HG03095 (cell line): ENCODE results near the gene GPNMB.
"Not testable (repeated sequence)": the region's sequence is repeated elsewhere in the genome, so short reads cannot be mapped to it uniquely, and the experiment has no call there.

Experiments
- ATAC-seq: cut with Tn5 transposase; IDR thresholded peaks from one replicate; pipeline ENCODE4 v1.9.1; 2021; ENCODE audit warnings: moderate library complexity; ENCODE audit not compliant: unreplicated experiment

GPNMB gene

DNA sequence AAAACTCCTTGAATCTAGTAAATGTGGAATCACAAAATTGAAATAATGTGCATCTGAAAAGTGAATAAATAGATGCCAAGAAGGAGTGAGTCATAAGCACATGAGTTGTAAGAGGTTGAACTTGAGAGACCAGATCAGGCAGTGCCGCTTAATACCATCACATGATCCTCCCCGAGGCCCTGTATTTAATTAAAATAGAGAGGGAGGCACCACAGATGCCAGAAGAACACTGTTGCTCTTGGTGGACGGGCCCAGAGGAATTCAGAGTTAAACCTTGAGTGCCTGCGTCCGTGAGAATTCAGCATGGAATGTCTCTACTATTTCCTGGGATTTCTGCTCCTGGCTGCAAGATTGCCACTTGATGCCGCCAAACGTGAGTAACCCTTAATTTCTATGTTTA lies at the start of gene GPNMB:
Gene GPNMB (plus strand): TSS at position 221 of the 400 bp plus-strand sequence. CDS start 83 bp downstream, at position 304.
- no peak for ATAC-seq

DNA sequence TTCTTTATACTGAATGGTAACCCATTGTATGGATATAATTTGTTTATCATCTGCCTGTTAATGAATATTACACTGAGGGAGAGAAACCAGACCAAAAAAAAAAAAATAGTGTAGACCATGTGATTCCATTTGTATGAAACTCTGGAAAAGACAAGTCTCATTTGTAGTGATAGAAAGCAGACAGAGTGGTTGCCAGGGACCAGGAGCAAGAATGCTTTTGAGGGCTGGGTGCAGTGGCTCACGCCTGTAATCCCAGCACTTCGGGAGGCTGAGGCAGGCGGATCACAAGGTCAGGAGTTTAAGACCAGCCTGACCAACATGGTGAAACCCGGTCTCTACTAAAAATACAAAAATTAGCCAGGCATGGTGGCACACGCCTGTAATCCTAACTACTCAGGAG lies 48.8 kb upstream of the GPNMB start:
- ATAC-seq, result not testable (repeated sequence)

DNA sequence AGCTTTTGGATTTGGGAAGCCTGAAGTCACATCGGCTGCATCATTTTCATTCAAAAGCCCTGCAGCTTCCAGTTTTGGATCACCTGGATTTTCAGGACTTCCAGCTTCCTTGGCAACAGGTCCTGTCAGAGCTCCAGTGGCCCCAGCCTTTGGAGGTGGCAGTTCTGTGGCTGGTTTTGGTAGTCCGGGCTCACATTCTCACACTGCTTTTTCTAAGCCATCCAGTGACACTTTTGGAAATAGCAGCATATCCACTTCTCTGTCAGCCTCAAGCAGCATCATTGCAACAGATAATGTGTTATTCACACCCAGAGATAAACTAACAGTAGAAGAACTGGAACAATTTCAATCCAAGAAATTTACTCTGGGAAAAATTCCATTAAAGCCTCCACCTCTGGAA lies 46.2 kb upstream of the GPNMB start:
- ATAC-seq, result no peak

DNA sequence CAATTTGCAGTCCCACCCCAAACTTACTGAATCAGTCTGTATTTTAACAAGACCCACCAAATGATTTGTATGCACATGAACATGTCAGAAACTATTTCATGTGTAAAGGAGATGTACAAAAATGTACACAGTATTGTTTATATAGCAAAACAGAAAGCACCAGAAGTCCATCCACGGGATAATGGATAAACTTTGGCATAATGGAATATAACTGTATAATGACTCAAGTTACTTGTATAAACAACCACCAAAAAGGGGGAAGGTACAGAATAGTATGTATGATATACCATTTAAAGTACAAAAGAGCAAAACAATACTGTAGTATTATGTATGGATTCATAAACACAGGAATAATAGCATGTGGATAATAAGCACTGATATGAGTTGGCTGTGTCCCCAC lies 42.3 kb upstream of the GPNMB start:
- ATAC-seq, result no peak

DNA sequence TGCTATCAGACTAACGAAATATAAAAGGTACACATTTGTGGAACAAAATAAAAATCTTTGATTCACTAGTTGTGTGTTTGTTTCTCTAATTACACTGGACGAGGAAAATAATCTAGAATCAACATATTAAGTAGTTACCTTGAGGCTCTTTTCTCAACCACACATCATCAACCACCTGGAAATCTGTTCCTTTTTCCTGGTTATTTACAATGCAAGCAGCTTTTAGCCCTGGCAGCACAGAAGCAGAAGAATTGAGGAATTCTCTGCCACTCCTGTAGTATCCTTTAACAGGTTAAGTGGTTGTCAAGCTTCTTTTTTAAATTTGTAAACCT lies 41.0 kb upstream of the GPNMB start:
- no peak for ATAC-seq

DNA sequence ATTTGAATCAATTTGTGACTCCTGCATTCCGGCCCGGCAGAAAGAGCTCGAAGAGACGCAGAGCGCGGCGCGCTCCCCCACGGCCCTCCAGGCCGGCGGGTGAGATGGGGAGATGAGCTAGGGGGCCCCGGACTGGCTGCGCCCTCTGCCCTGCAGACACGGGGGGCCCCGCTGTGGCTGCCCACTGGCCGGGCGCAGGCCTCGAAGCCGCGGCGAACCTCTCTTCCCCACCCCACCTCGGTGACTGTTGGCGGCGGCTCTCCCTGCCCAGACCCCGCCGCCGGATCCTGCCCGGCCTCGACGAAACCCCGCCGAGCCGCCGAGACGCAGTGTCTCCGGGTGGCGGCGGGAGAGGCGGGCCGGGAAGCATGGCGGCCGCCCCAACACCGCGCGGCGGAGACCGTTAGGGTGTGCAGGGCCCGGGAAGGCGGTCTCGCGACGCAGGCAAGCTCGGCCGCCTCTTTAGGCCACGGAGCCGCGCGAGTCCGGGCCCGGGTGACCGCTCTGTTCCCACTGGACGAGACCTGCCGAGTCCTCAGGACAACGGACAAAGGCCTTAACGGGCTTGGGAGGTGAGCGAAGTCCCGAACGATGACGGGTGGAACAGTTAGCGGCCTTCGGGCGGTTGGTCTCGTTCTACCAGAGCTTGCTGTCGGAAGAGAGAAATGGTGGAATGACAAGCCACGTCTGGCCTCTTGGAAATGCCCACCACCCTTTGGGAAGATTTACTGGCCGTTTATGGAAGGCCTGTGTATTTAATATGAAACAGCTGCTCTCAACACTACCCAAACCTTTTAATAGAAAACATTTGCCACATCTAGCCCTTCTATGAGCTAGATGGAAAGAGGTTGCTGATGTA lies 40.4 kb upstream of the GPNMB start:
- peak; percentile 60 for ATAC-seq

DNA sequence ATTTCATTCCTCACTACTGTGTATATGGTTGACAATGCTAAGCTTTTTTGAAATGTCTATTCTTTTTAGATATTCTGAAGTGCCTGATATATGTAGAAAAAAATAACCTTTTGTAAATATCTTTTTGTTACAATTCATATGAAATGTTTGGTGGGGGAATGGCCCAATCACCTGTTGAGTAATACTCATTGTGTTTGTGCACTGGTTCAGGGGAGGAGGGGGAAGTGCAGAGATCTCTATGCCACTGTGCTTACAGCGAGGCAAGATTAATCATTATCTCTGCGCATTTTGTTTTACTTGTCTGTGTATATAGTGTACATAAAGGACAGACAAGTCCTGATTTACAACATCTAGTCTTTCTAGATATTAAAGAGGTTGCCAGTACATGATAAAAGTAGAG lies 39.6 kb upstream of the GPNMB start:
- ATAC-seq, result no peak

DNA sequence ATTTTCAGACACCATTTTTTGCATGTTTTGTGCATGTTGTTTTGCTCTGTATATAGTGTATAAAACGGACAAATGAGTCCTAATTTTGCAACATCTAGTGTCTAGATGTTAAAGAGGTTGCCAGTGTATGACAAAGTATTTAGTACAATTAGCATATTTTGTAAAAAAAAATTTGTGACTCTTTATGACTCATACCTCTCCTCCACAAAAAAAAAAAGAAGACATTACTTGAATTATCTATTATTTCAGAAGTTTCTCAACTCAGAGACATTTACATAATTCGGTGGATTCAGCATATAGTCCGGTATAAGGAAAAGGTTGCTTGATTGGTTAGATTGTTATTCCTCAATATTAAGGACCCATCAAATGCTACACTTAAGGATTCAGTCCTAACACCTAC lies 38.7 kb upstream of the GPNMB start:
- ATAC-seq, result no peak

DNA sequence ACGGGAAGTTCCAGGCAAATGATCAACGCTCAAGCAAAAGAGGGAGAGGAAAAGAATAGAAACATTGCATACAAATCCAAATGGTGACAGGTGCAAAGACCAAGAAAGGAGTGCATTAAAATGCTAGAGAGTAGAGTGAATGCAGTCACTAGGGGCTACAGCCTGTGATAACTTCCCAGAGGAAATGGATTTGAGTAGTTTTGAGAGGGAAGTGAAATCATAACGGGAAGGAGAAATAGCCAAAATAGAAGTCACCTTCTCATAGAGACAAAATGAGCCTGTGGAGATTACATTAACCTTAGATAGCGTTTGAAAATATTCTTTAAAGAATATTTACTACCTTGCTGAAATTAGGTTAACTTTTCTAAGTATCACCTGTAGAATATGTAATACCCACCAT lies 38.3 kb upstream of the GPNMB start:
- no peak for ATAC-seq

DNA sequence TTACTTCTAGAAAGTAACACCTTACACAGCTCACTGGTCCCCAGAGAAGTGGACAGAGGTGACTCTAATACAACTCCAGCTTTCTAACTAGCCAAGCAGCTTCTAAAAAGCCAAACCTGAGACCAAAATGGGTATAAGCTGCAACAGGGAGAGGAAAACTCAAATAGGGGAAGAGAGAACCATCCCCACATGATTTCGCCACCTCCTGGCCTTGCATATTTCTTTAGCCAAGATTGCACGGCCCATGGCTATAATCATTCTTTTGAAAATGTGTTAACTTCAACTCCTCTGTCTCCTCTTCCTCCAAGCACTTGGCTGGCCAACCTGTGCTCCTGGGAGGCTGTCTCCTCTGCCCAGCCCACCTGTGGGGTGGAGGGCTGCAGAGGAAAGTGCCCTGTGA lies 36.1 kb upstream of the GPNMB start:
- no peak for ATAC-seq

DNA sequence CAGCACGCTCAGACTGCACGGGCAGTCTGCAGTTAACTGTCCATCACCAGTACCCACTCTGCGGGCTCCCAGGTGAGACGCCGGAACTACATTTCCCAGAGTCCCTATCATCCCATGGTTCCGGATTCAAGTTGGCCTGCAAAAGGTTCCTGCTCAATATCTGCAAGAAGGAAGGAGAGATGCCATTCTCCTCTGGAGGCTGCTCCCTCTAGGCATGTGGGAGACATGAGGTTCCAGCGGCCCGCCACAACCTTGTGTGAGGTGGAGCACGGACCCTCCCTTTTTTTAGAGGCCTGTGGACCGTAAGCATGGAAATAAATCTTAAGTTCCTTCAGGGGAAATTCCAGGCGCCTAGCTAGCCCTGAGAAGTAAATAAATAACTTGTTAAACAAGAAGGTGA lies 35.0 kb upstream of the GPNMB start:
- no peak for ATAC-seq

DNA sequence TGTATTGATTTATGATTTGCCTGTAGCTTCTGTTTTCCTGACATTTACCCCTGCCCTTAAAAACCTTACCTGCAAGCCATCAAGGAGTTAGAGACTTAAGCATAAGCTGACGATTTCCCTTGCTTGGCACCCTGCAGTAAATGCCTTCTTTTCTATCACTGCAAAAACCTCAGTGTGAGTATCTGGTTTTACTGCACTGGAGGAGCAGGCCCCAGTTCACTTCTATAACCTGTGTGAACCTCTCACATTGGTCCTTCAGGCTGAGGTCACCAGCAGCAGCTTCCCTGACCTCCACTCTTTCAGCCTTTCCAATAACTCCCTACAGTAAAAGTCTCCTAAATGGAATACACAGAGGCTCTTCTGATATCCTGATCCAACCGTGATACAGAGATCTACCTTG lies 34.2 kb upstream of the GPNMB start:
- no peak for ATAC-seq

DNA sequence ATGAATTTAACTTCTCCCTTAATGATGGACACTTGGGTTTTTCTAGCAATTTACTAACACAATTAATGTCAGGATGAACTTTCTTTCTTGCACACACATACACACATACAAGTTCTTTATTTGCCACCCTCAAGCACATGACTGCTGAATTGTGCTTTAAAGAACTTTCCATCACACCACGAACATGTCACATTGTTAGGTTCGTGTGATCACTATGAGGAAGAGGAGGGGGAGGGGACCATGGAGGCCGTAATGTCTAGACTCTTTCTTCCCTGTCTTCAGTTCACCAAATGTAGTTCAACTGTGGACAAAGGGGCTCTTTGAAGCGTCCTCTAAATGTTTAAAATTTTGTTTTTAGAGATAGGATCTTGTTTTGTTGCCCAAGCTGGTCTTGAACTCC lies 33.7 kb upstream of the GPNMB start:
- ATAC-seq, result no peak

DNA sequence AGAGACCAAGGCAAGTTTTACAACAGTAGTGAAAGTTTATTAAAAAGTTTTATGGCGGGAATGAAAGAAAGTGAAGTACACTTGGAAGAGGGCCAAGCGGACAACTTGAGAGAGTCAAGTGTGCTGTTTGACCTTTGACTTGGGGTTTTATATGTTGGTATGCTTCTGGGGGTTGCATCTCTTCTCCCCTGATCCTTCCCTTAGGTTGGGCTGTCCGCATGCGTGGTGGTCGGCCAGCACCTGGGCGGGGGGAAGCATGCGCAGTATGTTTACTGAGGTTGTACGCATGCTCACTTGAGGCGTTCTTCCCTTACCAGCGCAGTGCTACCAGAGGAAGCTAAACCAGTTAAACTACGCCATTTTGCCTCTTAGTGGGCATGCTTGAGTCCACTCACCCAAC lies 32.8 kb upstream of the GPNMB start:
- no peak for ATAC-seq

DNA sequence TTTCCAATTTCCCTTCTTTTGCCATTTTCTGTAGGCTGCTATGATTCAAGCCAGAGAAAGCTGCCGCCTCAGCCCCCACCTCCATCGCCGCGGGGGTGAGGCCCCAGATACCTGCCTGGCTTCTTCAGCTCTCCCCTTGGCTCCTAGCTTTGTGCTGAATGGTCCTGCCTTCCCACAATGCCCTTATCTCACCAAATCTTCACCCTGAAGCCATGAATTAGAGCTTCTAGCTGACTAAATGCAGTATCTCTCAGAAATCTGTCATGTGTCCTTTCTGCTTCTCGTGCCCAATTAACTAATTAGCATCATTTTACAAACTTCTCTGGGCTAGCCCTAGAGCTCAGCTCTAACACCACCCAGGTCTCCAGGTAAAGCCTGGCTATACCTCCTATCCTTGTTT lies 32.2 kb upstream of the GPNMB start:
- no peak for ATAC-seq

DNA sequence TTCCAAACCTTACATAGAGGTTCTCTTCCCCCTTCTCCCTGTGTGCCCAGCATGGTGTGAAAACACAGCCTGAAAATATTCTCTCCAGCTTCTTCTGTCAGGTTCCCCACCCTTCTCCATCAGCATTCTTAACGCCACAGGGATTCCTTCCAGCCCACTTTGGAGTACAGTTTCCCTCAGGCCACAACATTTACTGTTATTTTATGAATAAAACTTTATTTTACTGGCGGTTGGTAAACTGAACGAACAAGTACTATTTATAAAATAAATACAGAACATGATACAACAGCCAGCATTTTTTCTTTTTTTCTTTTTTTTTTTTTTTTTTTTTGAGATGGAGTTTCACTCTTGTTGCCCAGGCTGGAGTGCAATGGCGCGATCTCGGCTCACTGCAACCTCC lies 31.6 kb upstream of the GPNMB start:
- no peak for ATAC-seq

DNA sequence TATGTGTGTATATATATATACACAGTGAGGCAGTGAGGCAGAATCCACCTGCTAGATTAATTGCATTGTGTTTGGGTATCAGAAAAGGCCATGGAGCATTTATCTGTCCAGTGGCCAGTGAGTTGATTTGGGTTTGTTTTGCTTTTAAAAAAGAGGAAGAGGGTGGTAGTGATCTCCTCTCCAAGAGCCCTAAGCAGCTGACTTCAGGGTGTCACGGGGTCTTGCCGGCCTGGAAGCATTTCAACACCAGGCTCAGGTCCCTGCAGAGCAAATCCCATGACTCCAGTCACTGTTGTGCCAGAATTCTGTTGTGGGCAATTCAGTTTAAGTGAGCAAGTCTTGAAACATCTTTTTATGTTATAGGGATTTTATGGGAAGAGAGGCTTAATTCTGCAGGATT lies 30.6 kb upstream of the GPNMB start:
- no peak for ATAC-seq

DNA sequence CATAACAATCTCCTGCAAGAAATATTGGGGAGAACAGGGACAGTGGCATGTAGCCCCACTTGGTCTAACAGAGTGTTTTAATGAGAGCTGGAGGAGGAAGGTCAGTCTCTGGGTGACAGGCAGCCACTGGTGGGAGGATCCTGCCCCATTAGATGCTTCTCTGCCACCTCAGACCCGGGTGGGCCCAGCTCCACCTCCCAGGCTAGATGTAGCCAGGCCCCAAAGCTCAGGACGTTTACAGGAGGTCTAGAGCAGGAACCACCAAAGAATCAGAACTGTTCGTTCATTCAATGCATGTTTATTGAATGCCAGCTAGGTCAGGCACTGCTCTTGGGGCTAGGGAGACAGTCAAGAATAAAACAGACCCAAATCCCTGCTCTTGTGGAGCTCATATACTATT lies 28.4 kb upstream of the GPNMB start:
- ATAC-seq, result no peak

DNA sequence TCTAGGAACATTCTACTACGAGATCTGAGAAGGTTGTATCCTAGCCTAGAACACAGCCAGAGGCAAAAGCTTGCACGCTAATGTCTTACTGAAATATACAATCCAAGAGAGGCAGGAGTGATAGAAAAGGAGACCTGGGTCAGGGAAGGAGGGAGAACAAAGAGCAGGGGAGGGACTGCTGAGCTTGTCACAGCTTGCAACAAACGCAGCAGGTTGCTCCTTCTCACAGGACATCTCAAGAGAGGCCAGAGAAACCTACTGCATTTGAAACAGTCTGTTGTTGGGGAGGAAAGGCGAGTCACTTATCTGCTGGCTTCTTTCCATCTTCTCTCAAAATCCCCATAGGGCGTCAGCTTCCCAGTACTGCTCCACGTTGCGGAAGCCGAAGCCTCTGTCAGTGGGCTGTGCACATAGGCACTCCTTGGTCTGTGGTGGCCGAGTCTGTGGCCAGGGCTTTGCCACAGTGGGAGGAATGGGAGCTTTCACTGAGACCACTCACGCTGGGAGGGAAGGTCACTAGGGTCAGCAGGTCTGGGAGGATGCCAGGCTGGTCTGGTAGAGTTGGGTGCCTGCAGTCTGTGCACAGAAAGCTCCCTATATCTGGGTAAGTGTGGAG lies 25.8 kb upstream of the GPNMB start:
- ATAC-seq, result no peak

DNA sequence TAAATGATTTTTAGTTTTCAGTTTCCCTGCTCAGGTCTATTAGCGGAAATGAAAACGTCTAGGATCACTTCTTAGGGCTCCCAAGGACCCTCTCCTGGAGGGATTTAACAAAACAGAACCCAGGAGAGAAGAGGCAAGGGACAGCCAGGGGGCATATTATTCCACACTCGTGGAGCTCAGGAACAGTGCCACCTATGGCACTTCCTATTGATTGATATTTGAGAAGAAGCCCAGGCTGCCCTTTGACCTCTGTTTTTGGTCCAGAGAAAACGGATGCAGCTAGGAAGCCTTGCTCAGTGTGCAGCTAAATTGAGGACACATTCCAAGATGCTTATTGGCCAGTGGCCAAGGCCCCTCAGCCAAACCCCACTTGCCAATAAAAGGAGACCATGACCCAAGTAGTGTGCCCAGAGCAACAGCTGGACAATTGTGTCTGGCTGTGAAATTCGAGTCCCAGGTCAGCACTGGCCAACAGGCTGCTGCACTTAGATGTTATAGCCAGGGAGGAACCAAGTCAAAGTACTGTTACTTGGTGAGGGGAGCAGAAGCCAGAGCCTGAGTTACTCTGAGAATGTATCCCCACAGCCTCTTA lies 24.0 kb upstream of the GPNMB start:
- no peak for ATAC-seq

DNA sequence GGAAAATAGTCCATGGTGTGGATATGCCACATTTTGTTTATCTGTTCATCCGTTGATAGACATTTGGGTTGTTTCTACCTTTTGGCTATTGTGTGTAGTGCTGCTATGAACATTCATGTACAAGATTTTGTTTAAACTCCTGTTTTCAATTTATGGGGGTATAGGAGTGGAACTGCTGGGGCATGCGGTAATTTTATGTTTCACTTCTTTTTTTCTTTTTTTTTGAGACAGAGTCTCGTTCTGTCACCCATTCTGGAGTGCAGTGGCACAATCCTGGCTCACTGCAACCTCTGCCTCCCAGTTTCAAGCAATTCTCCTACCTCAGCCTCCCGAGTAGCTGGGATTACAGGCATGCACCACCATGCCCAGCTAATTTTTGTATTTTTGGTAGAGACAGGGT lies 22.2 kb upstream of the GPNMB start:
- not testable (repeated sequence) for ATAC-seq

DNA sequence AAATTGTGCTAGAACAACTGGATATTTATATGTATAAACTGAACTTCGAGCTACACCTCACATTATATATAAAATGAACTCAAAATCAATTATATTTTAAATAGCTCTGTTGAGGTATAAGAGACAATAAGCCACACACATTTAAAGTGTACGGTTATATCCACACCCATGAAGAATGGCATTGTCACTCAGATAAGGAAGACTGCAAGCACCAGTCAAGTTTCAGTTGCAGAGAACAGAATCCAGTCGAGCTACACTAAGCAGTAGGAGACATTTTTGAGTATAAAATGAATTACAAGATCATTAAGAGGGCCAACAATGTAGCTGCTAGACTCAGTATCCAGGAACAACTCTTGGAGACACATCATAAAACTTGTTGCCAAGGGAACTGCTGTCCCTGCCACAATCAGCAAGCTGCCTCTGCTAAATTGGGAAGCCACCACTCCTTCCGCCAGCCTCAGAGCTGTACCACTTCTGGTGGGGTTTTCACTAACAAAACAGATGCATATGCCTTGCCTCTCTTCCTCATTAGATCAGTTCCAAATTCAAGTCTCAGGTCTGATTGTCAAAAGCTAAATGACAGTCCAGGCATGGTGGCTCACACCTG lies 19.6 kb upstream of the GPNMB start:
- no peak for ATAC-seq
